ENCODE results near the gene USP9X.
A peak's percentile ranks its signal among the peaks of the same experiment; 100 is the strongest.

The USP9X gene

GRCh38 chrX:41085878-41086626 is 807 bp downstream of the USP9X start:
- WGBS, 2 experiments = 0 to 1% methylated on average over 49 to 67 of the region's 71 CpGs
- peak overlapping the region; percentile 75 for H3K4me3 ChIP-seq (ENCODE audit: insufficient read depth, low read depth, low read length)
- no peaks in the 10 kb centered on the region for H3K27me3 ChIP-seq (ENCODE audit: control insufficient read depth, insufficient read depth, low read length, poor library complexity, severe bottlenecking)
- no peaks in the 10 kb centered on the region for H3K36me3 ChIP-seq (ENCODE audit: control insufficient read depth, insufficient read depth, low read length)
- H3K27ac ChIP-seq (ENCODE audit: insufficient read depth, low read depth, low read length, poor library complexity, severe bottlenecking) = peak overlapping the region; percentile 100
- H3K9me3 ChIP-seq (ENCODE audit: control insufficient read depth, low read length) = no peaks in the 10 kb centered on the region
- no peaks in the 10 kb centered on the region for H3K4me1 ChIP-seq (ENCODE audit: control insufficient read depth, insufficient read depth, low read length)

GRCh38 chrX:41086627-41086932 is 1.3 kb downstream of the USP9X start:
- H3K36me3 ChIP-seq (ENCODE audit: control insufficient read depth, insufficient read depth, low read length) = no peaks in the 10 kb centered on the region
- H3K9me3 ChIP-seq (ENCODE audit: control insufficient read depth, low read length) = no peaks in the 10 kb centered on the region
- no peaks in the 10 kb centered on the region for H3K27me3 ChIP-seq (ENCODE audit: control insufficient read depth, insufficient read depth, low read length, poor library complexity, severe bottlenecking)
- peak overlapping the region; percentile 75 for H3K4me3 ChIP-seq (ENCODE audit: insufficient read depth, low read depth, low read length)
- H3K27ac ChIP-seq (ENCODE audit: insufficient read depth, low read depth, low read length, poor library complexity, severe bottlenecking) = no peak overlapping the region
- 0% methylated on average over 10 to 11 of the region's 11 CpGs for WGBS, 2 experiments
- H3K4me1 ChIP-seq (ENCODE audit: control insufficient read depth, insufficient read depth, low read length) = no peaks in the 10 kb centered on the region

- H3K4me1 ChIP-seq (ENCODE audit: control insufficient read depth, insufficient read depth, low read length) = no peaks in the 10 kb centered on the region
- no peaks in the 10 kb centered on the region for H3K27me3 ChIP-seq (ENCODE audit: control insufficient read depth, insufficient read depth, low read length, poor library complexity, severe bottlenecking)
- H3K27ac ChIP-seq (ENCODE audit: insufficient read depth, low read depth, low read length, poor library complexity, severe bottlenecking) = no peak overlapping the region
- H3K36me3 ChIP-seq (ENCODE audit: control insufficient read depth, insufficient read depth, low read length) = no peaks in the 10 kb centered on the region
- H3K9me3 ChIP-seq (ENCODE audit: control insufficient read depth, low read length) = no peaks in the 10 kb centered on the region
- 0 to 3% methylated on average over 3 to 5 of the region's 6 CpGs for WGBS, 2 experiments
- peak overlapping the region; percentile 75 for H3K4me3 ChIP-seq (ENCODE audit: insufficient read depth, low read depth, low read length)
Observed at GRCh38 chrX:41087201-41087600, 2.0 kb downstream of the USP9X start.

GRCh38 chrX:41090568-41091238 is 5.5 kb downstream of the USP9X start:
- Histone ChIP-seq H3K27ac (ENCODE audit: insufficient read depth, low read depth, low read length, poor library complexity, severe bottlenecking) (no peak overlapping the region), H3K4me1 (ENCODE audit: control insufficient read depth, insufficient read depth, low read length) (no peaks in the 10 kb centered on the region), H3K4me3 (ENCODE audit: insufficient read depth, low read depth, low read length) (no peak overlapping the region), H3K27me3 (ENCODE audit: control insufficient read depth, insufficient read depth, low read length, poor library complexity, severe bottlenecking) (no peaks in the 10 kb centered on the region), H3K9me3 (ENCODE audit: control insufficient read depth, low read length) (no peaks in the 10 kb centered on the region), H3K36me3 (ENCODE audit: control insufficient read depth, insufficient read depth, low read length) (no peaks in the 10 kb centered on the region)
- 40 to 72% methylated on average over 1 to 5 of the region's 5 CpGs for WGBS, 2 experiments

- H3K27me3 ChIP-seq (ENCODE audit: control insufficient read depth, insufficient read depth, low read length, poor library complexity, severe bottlenecking) = no peaks in the 10 kb centered on the region
- H3K4me1 ChIP-seq (ENCODE audit: control insufficient read depth, insufficient read depth, low read length) = peaks cover 9% of the 10 kb centered on the region
- no peaks in the 10 kb centered on the region for H3K9me3 ChIP-seq (ENCODE audit: control insufficient read depth, low read length)
- no peaks in the 10 kb centered on the region for H3K36me3 ChIP-seq (ENCODE audit: control insufficient read depth, insufficient read depth, low read length)
- no peak overlapping the region for H3K4me3 ChIP-seq (ENCODE audit: insufficient read depth, low read depth, low read length)
- 80 to 88% methylated on average over 6 of the region's 6 CpGs for WGBS, 2 experiments
- no peak overlapping the region for H3K27ac ChIP-seq (ENCODE audit: insufficient read depth, low read depth, low read length, poor library complexity, severe bottlenecking)
Observed at GRCh38 chrX:41092776-41093175, 7.5 kb downstream of the USP9X start.

GRCh38 chrX:41095174-41095573 is 9.9 kb downstream of the USP9X start:
- no peaks in the 10 kb centered on the region for H3K9me3 ChIP-seq (ENCODE audit: control insufficient read depth, low read length)
- no peaks in the 10 kb centered on the region for H3K36me3 ChIP-seq (ENCODE audit: control insufficient read depth, insufficient read depth, low read length)
- H3K27me3 ChIP-seq (ENCODE audit: control insufficient read depth, insufficient read depth, low read length, poor library complexity, severe bottlenecking) = no peaks in the 10 kb centered on the region
- peaks cover 9% of the 10 kb centered on the region for H3K4me1 ChIP-seq (ENCODE audit: control insufficient read depth, insufficient read depth, low read length)
- peak overlapping the region; percentile 26 for H3K27ac ChIP-seq (ENCODE audit: insufficient read depth, low read depth, low read length, poor library complexity, severe bottlenecking)
- 33 to 36% methylated on average over 1 of the region's 1 CpG for WGBS, 2 experiments
- no peak overlapping the region for H3K4me3 ChIP-seq (ENCODE audit: insufficient read depth, low read depth, low read length)

GRCh38 chrX:41095908-41096307 is 10.7 kb downstream of the USP9X start:
- no peaks in the 10 kb centered on the region for H3K36me3 ChIP-seq (ENCODE audit: control insufficient read depth, insufficient read depth, low read length)
- no peak overlapping the region for H3K27ac ChIP-seq (ENCODE audit: insufficient read depth, low read depth, low read length, poor library complexity, severe bottlenecking)
- WGBS, 2 experiments = 40% methylated on average over 2 of the region's 2 CpGs; no CpG with 5 or more reads in 1 of the 2 experiments
- no peaks in the 10 kb centered on the region for H3K9me3 ChIP-seq (ENCODE audit: control insufficient read depth, low read length)
- no peak overlapping the region for H3K4me3 ChIP-seq (ENCODE audit: insufficient read depth, low read depth, low read length)
- H3K4me1 ChIP-seq (ENCODE audit: control insufficient read depth, insufficient read depth, low read length) = peaks cover 9% of the 10 kb centered on the region
- H3K27me3 ChIP-seq (ENCODE audit: control insufficient read depth, insufficient read depth, low read length, poor library complexity, severe bottlenecking) = no peaks in the 10 kb centered on the region

- no peaks in the 10 kb centered on the region for H3K9me3 ChIP-seq (ENCODE audit: control insufficient read depth, low read length)
- H3K4me3 ChIP-seq (ENCODE audit: insufficient read depth, low read depth, low read length) = no peak overlapping the region
- no peak overlapping the region for H3K27ac ChIP-seq (ENCODE audit: insufficient read depth, low read depth, low read length, poor library complexity, severe bottlenecking)
- peaks cover 9% of the 10 kb centered on the region for H3K4me1 ChIP-seq (ENCODE audit: control insufficient read depth, insufficient read depth, low read length)
- H3K27me3 ChIP-seq (ENCODE audit: control insufficient read depth, insufficient read depth, low read length, poor library complexity, severe bottlenecking) = no peaks in the 10 kb centered on the region
- WGBS, 2 experiments = 71 to 75% methylated on average over 5 to 7 of the region's 7 CpGs
- no peaks in the 10 kb centered on the region for H3K36me3 ChIP-seq (ENCODE audit: control insufficient read depth, insufficient read depth, low read length)
Observed at GRCh38 chrX:41096339-41096955, 11.2 kb downstream of the USP9X start.

GRCh38 chrX:41097326-41097725 is 12.1 kb downstream of the USP9X start:
- Histone ChIP-seq H3K36me3 (ENCODE audit: control insufficient read depth, insufficient read depth, low read length) (no peaks in the 10 kb centered on the region), H3K27ac (ENCODE audit: insufficient read depth, low read depth, low read length, poor library complexity, severe bottlenecking) (no peak overlapping the region)

GRCh38 chrX:41100200-41100599 is 15.0 kb downstream of the USP9X start:
- Histone ChIP-seq H3K4me1 (ENCODE audit: control insufficient read depth, insufficient read depth, low read length) (peaks cover 9% of the 10 kb centered on the region), H3K36me3 (ENCODE audit: control insufficient read depth, insufficient read depth, low read length) (no peaks in the 10 kb centered on the region), H3K4me3 (ENCODE audit: insufficient read depth, low read depth, low read length) (no peak overlapping the region), H3K9me3 (ENCODE audit: control insufficient read depth, low read length) (no peaks in the 10 kb centered on the region), H3K27me3 (ENCODE audit: control insufficient read depth, insufficient read depth, low read length, poor library complexity, severe bottlenecking) (no peaks in the 10 kb centered on the region), H3K27ac (ENCODE audit: insufficient read depth, low read depth, low read length, poor library complexity, severe bottlenecking) (no peak overlapping the region)
- 94% methylated on average over 2 to 3 of the region's 3 CpGs for WGBS, 2 experiments

More at GRCh38 chrX:41097326-41097725, 12.1 kb downstream of the USP9X start:
- H3K27me3 ChIP-seq (ENCODE audit: control insufficient read depth, insufficient read depth, low read length, poor library complexity, severe bottlenecking) = no peaks in the 10 kb centered on the region
- no peak overlapping the region for H3K4me3 ChIP-seq (ENCODE audit: insufficient read depth, low read depth, low read length)
- no peaks in the 10 kb centered on the region for H3K9me3 ChIP-seq (ENCODE audit: control insufficient read depth, low read length)
- H3K4me1 ChIP-seq (ENCODE audit: control insufficient read depth, insufficient read depth, low read length) = peaks cover 9% of the 10 kb centered on the region
